Glutamatergic neuron (in vitro differentiated cells): Measurements from ENCODE around the gene XRN1. TPM values are rescaled to one million over a fixed set of nuclear protein-coding genes. Genes with fewer than 3 reads are reported as not detected.

Experiments
- DNase-seq: peaks from one replicate; pipeline ENCODE4 v3.0.0; 2022
- H3K27ac Mint-ChIP-seq: one replicate; pipeline ENCODE4 v1.8.0; 2020; ENCODE audit warnings: mild to moderate bottlenecking, mixed read lengths, inconsistent platforms; ENCODE audit not compliant: unreplicated experiment
- H3K27me3 Mint-ChIP-seq: one replicate; pipeline ENCODE4 v1.8.0; 2020; ENCODE audit warnings: mild to moderate bottlenecking, moderate library complexity, mixed read lengths, inconsistent platforms; ENCODE audit not compliant: unreplicated experiment
- H3K36me3 Mint-ChIP-seq: one replicate; pipeline ENCODE4 v1.8.0; 2020; ENCODE audit warnings: mild to moderate bottlenecking, mixed read lengths, inconsistent platforms; ENCODE audit not compliant: unreplicated experiment
- H3K4me1 Mint-ChIP-seq: one replicate; pipeline ENCODE4 v1.8.0; 2020; ENCODE audit warnings: mild to moderate bottlenecking, low read depth, mixed read lengths, inconsistent platforms; ENCODE audit not compliant: unreplicated experiment
- H3K4me3 Mint-ChIP-seq: one replicate; pipeline ENCODE4 v1.8.0; 2020; ENCODE audit warnings: mild to moderate bottlenecking, mixed read lengths, inconsistent platforms; ENCODE audit not compliant: unreplicated experiment
- H3K9me3 Mint-ChIP-seq: one replicate; pipeline ENCODE4 v1.8.0; 2020; ENCODE audit warnings: mild to moderate bottlenecking, moderate library complexity, mixed read lengths, inconsistent platforms; ENCODE audit not compliant: unreplicated experiment
- total RNA-seq: library from RNA; stranded (reverse); fragmentation: NEBNext Ultra II Directional; extraction: Animal tissue kit (Norgen Biotek cat#: 25700); gene quantifications from one replicate; pipeline ENCODE4 v1.2.1, GENCODE V29; 2021; ENCODE audit not compliant: unreplicated experiment
- TF ChIP-seq, protein P1 (sequence below): fragments of 200-600 bp; sonication (generic); IDR thresholded peaks from one replicate; pipeline ENCODE4 v1.5.0; 2021; ENCODE audit not compliant: partially characterized antibody, unreplicated experiment

The XRN1 gene
- total RNA-seq, 1 donor from 2014 or later = 46.1 TPM

DNA sequence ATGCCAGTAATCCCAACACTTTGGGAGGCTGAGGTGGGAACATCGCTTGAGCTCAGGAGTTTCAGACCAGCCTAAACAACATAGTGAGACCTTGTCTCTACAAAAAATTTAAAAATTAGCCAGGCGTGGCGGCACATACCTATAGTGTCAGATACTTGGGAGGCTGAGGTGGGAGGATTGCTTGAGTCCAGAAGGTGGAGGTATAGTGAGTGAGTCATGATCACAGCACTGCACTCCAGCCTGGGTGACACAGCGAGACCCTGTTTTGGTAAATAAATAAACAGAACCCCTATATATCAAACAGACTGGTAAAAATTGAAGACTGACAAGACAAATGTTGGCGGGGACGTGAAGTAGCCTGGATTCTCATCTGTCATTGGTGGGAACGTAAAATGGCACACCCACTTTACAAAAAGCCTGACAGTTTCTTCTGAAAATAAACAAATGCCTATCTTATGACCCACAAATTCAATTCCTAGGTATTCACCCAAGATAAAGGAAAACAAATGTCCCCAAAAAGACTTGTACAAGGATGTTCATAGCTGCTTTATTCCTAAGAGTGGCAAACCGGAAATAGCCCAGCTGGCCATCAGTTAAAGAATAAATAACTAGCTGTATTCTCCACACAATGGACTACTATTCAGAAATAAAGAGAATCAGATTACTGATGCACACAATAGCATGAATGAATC is 175.5 kb downstream of the XRN1 start:
- H3K27me3 Mint-ChIP-seq = no peaks in the 10 kb centered on the region
- peaks cover 5% of the 10 kb centered on the region for H3K4me1 Mint-ChIP-seq
- H3K36me3 Mint-ChIP-seq = no peaks in the 10 kb centered on the region
- H3K27ac Mint-ChIP-seq = no peak overlapping the region
- no peak overlapping the region for H3K4me3 Mint-ChIP-seq
- TF ChIP-seq, protein P1, sequence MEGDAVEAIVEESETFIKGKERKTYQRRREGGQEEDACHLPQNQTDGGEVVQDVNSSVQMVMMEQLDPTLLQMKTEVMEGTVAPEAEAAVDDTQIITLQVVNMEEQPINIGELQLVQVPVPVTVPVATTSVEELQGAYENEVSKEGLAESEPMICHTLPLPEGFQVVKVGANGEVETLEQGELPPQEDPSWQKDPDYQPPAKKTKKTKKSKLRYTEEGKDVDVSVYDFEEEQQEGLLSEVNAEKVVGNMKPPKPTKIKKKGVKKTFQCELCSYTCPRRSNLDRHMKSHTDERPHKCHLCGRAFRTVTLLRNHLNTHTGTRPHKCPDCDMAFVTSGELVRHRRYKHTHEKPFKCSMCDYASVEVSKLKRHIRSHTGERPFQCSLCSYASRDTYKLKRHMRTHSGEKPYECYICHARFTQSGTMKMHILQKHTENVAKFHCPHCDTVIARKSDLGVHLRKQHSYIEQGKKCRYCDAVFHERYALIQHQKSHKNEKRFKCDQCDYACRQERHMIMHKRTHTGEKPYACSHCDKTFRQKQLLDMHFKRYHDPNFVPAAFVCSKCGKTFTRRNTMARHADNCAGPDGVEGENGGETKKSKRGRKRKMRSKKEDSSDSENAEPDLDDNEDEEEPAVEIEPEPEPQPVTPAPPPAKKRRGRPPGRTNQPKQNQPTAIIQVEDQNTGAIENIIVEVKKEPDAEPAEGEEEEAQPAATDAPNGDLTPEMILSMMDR = no peak
- DNase-seq = no peak
- peaks cover 2% of the 10 kb centered on the region for H3K9me3 Mint-ChIP-seq

DNA sequence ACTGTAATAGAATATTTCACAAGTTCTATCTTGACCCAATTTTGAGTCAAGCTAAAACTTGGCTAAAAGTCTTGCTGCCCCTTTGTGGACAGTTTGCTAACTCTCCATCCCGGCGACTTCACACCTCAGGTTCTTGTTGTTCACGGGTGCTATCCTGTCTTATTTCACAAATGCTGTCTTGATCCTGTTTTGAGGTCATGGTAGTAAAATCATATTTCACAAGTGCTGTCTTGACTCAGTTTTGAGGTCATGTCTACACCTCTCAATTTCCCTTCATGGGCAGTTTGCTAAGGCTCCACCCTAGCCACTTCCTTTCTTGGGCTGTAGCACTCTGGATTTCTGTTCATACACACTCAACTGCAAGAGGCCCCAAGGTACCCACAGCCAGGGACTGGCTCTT is 177.4 kb downstream of the XRN1 start:
- Mint-ChIP-seq H3K4me3 (no peak overlapping the region), H3K36me3 (no peaks in the 10 kb centered on the region), H3K27me3 (no peaks in the 10 kb centered on the region), H3K9me3 (peaks cover 2% of the 10 kb centered on the region), H3K27ac (no peak overlapping the region), H3K4me1 (peaks cover 5% of the 10 kb centered on the region)
- no peak for DNase-seq
- TF ChIP-seq, protein P1 = no peak

DNA sequence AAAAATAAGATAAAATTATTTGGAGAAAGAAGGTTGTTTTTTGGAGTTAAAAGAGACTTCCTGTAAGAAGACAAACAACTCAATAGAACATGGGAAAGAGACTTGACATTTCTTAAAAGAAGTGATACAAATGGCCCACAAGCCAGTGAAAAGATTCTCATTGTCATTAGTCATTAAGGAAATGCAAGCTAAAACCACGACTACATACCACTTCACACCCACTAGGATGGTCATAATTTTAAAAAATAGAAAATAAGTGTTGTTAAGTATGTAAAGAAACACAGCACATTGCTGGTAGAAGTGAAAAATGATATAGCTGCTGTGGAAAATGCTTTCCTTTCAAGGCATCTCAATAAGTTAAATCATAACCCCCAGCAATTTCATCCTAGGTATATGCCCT is 178.1 kb downstream of the XRN1 start:
- Mint-ChIP-seq H3K27me3 (no peaks in the 10 kb centered on the region), H3K4me1 (peaks cover 5% of the 10 kb centered on the region), H3K4me3 (no peak overlapping the region), H3K27ac (no peak overlapping the region), H3K36me3 (peaks cover 6% of the 10 kb centered on the region), H3K9me3 (peaks cover 2% of the 10 kb centered on the region)
- TF ChIP-seq, protein P1 = no peak
- no peak for DNase-seq

DNA sequence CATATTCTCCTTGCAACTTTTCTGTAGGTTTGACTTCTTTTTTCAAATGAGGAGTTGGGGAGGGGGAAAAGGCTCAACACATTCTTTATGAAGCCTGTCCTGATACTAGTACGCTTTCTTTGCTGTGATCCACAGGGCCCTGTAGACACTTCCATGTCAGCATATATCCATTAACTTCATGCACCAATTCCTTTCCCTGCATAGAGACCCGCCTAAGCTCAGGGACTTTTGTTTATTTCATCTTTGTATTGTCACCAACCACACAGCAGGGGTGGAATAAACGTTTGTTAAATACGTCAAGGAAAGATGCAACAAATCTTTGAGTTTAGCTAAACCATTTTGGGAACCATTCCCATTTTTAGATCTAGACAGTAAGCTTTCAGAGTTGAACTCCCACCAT is 179.4 kb downstream of the XRN1 start:
- Mint-ChIP-seq H3K36me3 (peaks cover 9% of the 10 kb centered on the region), H3K4me1 (peaks cover 5% of the 10 kb centered on the region), H3K27me3 (no peaks in the 10 kb centered on the region), H3K9me3 (peaks cover 2% of the 10 kb centered on the region), H3K4me3 (no peak overlapping the region), H3K27ac (no peak overlapping the region)
- TF ChIP-seq, protein P1 = no peak
- DNase-seq = no peak

DNA sequence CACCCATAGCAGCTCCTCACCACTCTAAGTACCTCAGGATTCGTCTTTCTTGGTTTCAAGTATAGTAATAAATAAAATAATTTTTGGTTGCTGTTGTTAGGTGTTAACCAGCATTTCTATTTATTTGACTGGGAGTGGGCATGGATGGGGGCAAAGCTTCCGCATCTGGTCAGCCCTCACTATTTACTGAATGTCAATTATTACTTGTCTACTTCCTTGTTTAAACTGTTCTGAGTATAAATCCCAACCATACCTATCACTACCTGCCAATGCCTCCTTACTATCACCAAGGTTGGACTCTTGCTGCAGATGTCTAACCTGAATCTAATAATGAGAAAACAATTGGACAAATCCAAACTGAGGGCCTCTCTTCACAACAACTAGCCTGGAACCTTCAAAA is 180.6 kb downstream of the XRN1 start:
- Mint-ChIP-seq H3K9me3 (no peaks in the 10 kb centered on the region), H3K27ac (no peak overlapping the region), H3K27me3 (no peaks in the 10 kb centered on the region), H3K4me1 (no peaks in the 10 kb centered on the region), H3K4me3 (no peak overlapping the region), H3K36me3 (peaks cover 9% of the 10 kb centered on the region)
- no peak for DNase-seq
- TF ChIP-seq, protein P1 = no peak
